Measurements from ENCODE around the gene NABP2.

GRCh38 chr12:56236985-56237384, 12.8 kb downstream of the NABP2 start:
- no peak for TF ChIP-seq CTCF (IDR thresholded peaks at IDR 0.05)
- no peak for TF ChIP-seq ZFX (IDR thresholded peaks at IDR 0.05; ENCODE audit: borderline replicate concordance)

Data from 22Rv1 (cell line).